ENCODE results near the gene TRPM3.

Gene TRPM3

DNA sequence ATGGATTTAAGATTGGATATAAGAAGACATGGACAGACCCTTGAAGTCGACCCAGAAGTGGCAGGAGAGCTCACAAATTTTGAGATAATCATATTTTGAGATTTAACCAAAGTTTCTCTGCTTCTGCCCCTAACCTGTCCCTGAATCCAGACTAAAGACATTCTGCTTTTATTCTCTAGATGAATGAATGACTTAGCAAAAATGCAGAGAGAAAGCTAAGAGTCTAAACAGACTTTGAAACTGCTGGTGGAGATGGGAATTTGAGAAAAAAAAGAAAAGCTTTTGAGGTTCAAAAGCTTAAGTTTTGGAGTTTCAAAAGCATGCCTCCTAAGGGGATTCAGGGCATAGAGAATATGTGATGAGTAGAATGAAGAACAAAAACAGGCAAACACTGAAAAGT, 621.8 kb downstream of the TRPM3 start:
- DNase-seq, result no peak

DNA sequence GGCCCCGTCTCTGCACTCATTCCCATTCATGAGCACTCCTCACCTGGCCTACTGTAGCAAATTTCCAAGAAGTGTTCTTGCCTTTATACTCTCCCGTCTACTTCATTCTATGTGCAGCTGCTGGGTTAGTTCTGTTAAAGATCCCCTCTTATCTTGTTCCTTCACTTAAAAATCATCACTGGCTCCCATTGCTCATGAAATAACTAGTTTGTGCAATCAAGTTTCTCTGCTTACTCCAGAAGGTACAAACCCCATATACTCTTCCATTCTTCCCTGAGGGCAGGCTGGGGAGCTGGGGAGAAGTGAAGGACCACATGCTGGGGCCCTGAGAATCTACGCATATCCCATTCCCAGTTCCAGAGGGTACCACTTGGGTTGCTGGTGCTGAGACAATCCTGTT, 622.6 kb downstream of the TRPM3 start:
- DNase-seq, result no peak

DNA sequence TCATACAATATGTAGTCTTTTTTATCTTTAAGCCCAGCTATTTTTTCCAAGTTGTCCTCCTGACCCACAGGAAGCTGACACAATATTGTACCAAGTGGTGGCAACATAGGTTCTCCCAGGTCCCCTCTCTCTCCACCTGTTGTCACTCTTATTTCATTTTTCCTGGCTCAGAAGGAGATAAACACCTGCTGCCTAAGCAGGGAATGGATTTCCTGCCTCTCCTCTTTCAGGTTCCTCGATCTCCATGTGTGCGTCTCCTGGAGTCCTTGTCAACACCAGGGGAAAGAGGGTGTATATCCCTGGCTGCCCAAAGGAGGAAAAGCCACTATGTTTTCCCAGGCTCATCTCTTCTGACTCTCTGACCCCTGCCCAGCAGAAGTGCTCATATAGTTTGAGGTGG, 625.2 kb downstream of the TRPM3 start:
- no peak for DNase-seq

DNA sequence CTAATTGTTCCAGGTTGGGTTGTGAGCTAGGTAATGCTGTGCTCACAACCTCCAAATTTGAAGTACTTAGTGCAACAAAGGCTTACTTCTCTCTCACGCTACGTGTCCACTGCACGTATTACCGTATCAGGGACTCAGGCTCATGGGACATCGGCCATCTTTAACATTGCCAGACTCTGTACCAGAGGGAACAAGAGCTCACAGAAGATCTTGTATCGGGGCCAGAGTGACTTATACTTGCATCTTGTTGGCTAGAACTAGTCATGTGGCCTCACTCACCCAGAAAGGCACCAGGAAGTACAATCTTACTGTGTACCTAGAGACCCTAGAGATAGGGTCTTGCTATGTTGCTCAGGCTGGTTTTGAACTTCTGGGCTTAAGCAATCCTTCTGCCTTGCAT, 625.9 kb downstream of the TRPM3 start:
- no peak for DNase-seq

DNA sequence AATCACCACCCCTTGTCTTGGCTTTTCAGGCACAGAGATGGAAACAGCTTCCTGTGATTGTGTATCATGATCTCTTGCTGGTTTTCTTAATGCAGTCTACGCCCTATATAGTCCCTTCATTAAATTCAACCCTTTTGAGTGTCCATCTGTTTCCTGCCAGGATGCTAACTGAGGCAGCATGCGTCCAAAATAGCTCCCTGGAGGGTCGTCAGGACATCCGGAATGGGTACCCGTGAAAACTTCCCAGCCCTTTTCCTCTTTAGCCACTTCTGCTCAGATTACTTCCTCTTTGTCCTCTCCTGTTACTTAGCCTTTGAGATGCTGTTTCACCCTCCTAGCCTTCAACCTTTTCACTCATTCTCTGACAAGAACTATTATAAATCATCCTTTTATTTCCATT, 627.2 kb downstream of the TRPM3 start:
- no peak for DNase-seq

DNA sequence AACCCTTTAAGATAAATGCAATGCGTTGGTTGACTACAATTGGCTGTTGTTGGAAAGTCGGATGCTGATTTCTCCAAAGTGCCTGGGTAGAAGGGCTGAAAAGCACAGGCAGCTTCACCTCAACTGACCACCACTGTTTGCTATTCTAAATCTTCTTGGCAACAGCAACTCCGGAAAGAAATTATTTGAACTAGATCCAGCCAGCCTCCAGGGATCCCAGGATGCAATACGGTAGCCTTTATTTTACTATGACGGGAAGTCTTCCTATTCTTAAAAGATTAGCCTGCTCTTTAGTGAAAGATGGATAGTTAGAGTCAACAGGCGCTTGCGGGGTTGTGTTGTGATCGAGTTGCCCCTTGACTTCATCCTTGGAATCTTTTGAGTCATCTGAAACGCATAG, 628.4 kb downstream of the TRPM3 start:
- no peak for DNase-seq

DNA sequence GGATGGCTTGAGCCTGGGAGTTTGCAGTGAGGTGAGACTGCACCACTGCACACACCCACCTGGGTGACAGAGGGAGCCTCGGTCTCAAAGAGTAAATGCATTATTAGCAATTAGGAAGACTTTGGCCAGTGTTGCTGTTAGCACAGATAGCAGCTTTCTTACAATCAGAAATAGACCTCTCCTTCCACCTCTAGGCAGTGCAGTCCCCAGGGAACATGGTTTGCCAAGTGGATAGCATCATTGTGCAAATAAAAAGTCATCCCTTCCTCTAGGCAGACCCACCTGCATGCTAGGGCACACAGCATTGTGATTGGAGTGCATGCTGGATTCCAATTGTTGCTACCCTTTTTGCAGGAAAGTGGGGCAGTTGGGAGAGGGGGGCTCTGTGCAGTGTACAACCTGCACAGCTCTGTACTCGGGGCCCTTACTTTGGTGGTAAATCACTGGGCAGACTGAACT, 629.1 kb downstream of the TRPM3 start:
- DNase-seq, result no peak

DNA sequence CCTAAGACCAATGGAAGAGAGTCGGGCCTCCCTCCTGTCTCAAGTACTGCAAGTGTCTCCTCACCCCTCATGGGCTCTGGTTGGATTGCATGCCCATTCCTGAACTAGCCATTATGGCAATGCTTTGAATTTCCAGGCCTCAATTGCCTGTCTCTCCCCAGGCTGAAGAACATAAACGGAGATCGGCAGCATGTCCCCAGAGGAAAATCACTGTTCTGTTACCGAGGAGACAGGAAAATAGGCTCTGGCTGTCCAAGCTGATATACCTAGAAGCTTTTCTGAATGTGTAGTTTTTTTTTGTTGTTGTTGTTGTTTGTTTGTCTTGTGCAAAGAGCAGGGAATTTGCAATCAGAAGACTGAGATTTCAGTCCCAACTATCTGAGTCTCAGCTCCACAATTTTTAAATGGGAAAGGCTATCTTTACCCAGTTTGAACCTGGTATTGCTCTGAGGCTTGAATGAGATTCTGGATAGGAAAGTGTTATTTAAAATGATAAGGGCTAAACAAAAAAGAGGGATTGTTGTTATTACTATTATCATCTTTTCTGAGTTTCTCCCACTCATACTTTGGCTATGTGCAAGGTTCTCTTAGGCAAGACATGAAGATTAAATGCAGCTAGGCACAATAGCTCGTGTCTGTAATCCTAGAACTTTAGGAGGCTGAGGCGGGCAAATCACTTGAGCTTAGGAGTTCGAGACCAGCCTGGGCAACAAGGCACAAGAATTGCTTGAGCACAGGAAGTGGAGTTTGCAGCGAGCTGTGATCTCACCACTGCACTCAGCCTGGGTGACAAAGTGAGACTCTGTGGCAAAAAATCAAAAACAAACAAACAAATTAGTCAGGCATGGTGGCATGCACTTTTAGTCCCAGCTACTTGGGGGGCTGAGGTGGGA, 629.7 kb downstream of the TRPM3 start:
- no peak for DNase-seq

DNA sequence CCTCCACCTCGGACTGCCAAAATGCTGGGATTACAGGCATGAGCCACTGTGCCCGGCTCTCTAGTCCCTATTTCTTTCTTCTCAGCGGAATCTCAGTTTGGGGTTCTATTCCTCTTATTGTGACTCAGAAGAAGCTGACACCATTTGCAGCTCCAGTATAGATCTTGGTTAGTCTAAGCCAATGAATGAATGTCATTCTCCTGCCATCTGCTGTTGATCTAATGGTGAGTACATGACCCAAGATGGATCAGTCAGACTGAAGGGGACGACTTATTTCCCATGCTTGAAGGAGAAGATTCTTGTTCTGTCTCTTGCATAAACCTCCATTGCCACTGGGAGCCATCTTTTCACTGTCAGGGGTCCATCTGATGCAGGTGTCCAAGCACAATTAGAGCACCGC, 630.9 kb downstream of the TRPM3 start:
- DNase-seq, result no peak

DNA sequence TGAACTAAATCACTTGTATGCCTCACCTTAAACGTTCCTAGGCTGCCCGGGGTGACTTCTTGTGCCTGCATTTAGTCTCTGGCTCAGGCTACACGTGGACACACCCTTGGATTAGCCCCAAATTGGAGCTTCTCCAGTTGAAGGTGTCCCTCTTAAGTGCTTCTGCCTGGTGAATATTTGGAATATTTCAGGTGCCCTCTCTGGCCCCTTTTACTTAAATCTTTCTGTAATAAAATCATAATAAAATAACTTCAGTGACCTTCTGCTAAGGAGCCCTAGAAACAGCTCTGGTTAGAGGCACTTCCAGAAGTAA, 632.7 kb downstream of the TRPM3 start:
- DNase-seq, result no peak

DNA sequence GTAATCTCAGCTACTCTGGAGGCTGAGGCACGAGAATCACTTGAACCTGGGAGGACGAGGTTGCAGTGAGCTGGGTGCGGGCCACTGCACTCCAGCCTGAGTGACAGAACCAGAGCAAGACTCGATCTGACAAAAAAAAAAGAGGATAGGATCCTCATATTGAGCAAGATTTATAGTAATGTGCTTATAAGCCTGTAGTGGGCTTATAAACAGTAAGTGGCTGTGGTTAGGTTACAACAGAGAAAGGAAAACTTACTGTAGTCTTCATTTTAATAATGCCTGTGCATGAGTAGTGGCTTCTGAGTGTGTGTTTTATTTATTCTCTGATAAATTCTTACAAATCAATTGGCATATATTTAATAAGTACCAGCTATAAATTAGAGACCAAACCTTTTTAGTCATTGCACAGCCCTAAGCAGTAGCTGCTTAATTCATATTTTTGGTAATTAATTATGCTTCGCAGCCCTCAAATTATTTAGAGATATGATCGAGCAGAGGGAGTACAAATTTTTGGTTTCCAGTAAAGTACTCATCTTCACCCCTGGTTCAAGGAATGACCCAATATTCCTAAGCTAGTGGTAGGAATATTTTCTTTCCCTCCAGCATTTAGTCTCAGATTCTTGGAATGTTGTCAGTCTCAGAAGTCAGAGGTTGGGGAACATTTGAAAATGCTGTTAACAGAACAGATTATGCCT, 633.2 kb downstream of the TRPM3 start:
- no peak for DNase-seq

DNA sequence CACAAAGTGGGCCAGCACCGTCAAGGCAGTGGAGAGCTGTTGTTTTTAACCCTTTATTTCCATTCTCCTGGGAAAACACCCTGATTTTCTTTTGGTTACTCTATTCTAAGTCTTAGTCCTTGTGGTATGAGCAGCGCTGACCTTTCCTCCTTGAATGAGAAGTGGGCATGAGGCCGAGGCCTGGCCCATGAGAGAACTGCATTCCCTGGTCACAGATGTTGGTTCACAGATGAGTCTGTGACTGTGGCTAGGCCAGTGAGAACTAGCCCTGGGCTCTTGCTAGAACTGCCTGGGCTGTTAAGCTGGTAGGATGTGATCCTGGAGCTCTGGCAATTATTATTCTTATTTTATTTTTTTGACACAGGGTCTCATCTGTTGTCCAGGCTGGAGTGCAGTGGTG, 635.3 kb downstream of the TRPM3 start:
- no peak for DNase-seq

DNA sequence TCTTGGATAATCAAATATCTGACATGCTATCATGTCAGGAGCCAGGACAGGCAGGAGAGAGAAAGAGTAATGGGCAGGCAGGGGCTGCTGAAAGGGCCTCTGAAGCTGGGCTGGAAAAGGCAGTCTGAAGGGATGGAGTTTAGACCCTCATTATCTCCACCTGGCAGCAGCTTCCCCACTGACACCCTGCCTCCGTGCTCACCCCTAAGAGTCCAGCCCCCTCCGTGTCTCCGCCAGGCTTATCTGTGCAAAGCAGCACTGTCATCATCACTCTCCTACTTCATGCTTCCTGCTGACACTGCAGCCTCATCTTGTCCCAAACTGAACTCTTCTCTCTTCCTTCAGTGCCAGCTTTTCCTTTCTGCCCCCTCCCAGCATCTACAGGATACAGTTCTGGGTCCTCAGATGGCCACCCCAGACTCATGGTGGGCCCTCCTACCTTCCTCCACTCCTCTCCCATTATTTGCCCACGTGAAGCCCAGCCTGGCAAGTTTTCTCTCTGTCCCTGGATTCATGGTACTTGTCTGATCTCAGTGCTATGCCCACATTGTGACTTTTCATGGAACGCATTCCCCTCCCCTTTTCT, 636.1 kb downstream of the TRPM3 start:
- no peak for DNase-seq

DNA sequence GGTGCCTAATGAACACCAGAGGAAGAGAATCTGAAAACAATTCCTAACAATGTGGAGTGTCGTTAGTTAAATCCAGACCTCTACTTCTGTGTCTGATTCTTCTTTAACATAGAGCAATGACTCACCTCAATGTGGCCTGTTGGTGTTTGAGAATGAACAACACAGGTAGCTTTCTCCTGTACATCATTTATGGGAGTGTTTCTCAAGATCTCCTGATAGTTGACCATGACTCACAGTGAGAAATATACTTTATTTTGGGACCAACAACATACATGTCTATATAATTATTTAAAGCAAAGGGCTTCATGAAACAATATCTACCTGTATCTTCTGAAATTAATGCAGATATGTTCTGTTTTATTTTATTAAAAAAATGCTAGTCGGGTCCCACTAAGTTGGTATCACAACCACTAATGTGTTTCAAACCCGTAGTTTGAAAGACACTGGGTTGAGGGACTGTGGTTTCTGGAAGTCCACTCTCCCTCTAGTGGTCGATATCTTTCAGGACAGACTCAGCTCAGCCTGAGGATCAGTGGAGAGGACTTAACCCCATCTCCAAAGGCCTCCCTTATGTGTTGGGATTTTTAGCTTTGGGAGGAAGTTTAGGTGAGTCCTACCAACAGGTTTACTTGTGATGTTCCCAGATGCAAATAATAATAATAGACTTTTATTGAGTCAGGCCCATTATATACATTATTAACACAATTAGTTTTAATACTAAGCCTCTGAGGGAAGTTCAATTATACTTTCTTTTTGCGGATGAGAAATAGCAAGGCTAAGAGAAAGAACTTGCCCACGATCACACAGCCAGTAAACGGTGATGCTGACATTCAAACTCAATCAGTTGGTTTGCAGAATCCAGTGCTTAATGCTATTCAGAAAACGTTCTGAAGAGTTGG, 636.9 kb downstream of the TRPM3 start:
- DNase-seq, result no peak

DNA sequence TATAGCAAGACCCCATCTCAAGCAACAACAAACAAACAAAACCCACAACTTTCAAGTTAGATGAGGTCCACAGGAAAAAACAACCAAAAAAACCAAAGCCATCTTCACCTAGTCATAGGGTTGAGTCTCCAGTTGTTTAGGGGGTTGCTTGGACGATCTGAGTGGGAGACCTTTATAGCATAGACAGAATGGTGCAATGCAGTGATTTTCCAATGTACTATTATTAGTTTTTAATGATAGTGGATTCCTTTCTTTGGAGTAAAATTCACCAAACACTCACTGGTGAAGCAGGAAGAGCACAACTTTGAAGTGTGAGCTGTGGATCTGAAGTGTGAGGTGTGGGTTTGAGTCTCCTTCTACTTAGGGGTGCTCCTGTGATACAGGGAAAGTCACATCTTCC, 640.0 kb downstream of the TRPM3 start:
- no peak for DNase-seq

DNA sequence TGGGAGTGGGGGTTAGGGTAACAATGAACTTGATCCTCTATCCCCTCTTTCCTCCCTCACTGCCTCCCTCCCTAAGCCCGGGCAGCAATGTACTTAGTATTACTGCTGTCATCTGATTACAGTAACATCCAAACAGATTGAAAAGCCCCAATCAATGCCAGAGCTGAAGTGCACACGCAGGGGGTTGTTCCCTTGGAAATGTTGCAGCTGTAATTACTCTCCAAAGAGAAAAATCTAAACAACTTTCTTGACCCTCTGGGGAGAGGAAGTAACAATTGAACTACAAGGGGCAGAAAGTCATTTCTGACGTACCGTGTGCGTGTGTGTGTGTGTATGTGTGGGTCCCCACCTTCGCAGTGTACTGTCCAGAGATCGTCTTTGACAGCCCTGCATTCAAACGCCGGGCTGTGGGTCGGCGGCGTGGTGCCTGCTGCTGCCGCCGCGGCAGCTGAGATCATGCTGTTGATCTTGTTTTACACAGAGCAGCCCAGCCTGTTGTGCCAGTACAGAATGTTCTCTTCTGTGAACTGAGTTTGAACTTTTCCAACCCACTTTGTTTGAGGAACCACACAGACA, 640.9 kb downstream of the TRPM3 start:
- no peak for DNase-seq

DNA sequence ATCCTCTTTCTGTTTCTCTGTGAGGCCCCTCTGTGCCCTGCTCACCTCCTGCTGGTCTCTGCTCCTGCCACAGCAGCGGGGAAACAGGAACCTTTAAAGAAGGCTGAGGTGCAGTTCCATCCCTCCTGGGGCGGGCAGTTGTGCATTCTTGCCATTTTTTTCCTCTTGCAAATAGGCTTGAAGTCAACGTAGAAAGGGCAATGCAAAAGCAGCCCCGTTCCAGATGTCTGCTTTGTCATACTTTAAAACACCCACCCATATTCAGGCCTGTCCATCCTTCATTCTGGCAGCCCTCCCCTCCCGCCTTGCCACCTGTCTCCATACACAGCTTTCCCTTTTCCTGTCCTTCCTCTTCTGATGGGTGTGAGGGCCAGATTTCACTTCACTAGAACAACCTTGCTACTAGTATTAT, 641.5 kb downstream of the TRPM3 start:
- DNase-seq, result no peak
